ENCODE data around the gene SH2D3C.
"Not testable (repeated sequence)": the region's sequence is repeated elsewhere in the genome, so short reads cannot be mapped to it uniquely, and the experiment has no call there.

The SH2D3C gene

DNA sequence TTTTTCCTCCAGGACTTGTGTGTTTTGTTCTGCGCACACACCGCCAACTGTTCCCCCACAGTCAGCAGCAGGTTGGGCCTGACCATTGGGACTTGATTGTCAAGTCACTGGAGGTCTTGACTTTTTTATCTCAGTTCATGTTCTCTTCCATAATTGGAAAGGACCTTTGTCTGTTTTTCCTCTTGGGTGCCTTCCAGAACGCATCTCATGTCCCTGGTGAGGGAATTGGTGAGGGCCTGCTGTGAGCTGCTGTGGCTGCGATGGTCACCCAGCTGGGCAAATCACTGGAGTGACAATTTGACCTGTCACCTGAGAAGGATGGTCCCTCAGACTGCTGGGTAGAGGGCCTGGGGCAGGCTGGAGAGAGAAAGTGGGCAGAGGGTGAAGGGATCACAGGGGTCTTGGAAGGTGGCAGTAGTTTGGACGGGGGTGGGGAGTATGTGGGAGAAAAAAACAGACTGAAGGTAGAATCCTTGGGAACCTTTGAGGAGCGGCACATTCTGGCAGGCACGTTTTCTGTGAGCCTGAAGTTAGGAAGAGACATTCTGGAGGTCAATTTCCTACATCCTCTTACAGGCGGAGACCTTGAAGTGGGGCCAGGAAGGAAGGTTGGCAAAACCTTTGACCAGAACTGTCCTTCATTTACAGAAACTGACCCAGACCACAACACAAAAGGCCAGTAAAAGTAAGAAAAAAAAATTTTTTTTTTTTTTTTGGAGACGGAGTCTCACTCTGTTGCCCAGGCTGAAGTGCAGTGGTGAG, 11.8 kb upstream of the SH2D3C start:
- Histone ChIP-seq H3K4me3 (ENCODE audit: low read length) (no peak overlapping the region), H3K4me1 (ENCODE audit: control insufficient read depth, low read depth, low read length) (peaks cover 5% of the 10 kb centered on the region), H3K36me3 (ENCODE audit: control insufficient read depth, low read depth, low read length) (peaks cover 53% of the 10 kb centered on the region), H3K27me3 (ENCODE audit: control insufficient read depth, insufficient read depth, low read length) (no peaks in the 10 kb centered on the region), H3K9ac (ENCODE audit: low read length) (no peak overlapping the region), H3K9me3 (ENCODE audit: control insufficient read depth, low read depth, low read length) (no peaks in the 10 kb centered on the region), H3K27ac (ENCODE audit: low read length) (no peak overlapping the region)

DNA sequence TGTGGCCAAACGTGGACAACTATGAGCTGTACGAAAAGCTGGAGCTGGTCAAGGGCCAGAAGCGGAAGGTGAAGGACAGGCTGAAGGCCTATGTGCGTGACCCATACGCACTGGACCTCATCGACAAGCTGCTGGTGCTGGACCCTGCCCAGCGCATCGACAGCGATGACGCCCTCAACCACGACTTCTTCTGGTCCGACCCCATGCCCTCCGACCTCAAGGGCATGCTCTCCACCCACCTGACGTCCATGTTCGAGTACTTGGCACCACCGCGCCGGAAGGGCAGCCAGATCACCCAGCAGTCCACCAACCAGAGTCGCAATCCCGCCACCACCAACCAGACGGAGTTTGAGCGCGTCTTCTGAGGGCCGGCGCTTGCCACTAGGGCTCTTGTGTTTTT, 10.7 kb upstream of the SH2D3C start:
- no peak overlapping the region for H3K27ac ChIP-seq (ENCODE audit: low read length)
- H3K36me3 ChIP-seq (ENCODE audit: control insufficient read depth, low read depth, low read length) = peaks cover 53% of the 10 kb centered on the region
- H3K9ac ChIP-seq (ENCODE audit: low read length) = no peak overlapping the region
- H3K9me3 ChIP-seq (ENCODE audit: control insufficient read depth, low read depth, low read length) = no peaks in the 10 kb centered on the region
- no peak overlapping the region for H3K4me3 ChIP-seq (ENCODE audit: low read length)
- no peaks in the 10 kb centered on the region for H3K27me3 ChIP-seq (ENCODE audit: control insufficient read depth, insufficient read depth, low read length)
- peaks cover 5% of the 10 kb centered on the region for H3K4me1 ChIP-seq (ENCODE audit: control insufficient read depth, low read depth, low read length)

GRCh38 chr9:127788337-127789011, 10.0 kb upstream of the SH2D3C start:
- H3K36me3 ChIP-seq (ENCODE audit: control insufficient read depth, low read depth, low read length) = peaks cover 53% of the 10 kb centered on the region
- H3K9me3 ChIP-seq (ENCODE audit: control insufficient read depth, low read depth, low read length) = no peaks in the 10 kb centered on the region
- peaks cover 5% of the 10 kb centered on the region for H3K4me1 ChIP-seq (ENCODE audit: control insufficient read depth, low read depth, low read length)
- H3K27me3 ChIP-seq (ENCODE audit: control insufficient read depth, insufficient read depth, low read length) = no peaks in the 10 kb centered on the region
- no peak overlapping the region for H3K9ac ChIP-seq (ENCODE audit: low read length)
- no peak overlapping the region for H3K4me3 ChIP-seq (ENCODE audit: low read length)
- H3K27ac ChIP-seq (ENCODE audit: low read length) = no peak overlapping the region

DNA sequence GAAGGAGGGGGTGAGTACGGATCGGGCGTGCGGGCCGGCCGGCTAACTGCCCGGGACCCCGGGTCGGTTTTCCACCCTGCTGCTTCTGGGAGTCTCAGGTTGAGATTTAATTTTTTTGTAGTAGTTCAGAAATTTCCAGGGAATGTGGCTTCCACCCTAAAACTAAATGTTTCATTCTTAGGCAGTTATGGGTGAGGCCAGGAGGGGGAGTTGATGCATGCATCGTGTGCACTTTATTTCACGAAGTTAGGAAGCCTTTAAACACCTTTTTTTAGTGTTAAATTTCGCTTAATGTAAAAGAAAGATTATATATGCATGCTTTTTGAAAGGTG, 8.3 kb upstream of the SH2D3C start:
- Histone ChIP-seq H3K4me3 (ENCODE audit: low read length) (peak overlapping the region; percentile 94), H3K36me3 (ENCODE audit: control insufficient read depth, low read depth, low read length) (peaks cover 42% of the 10 kb centered on the region), H3K9me3 (ENCODE audit: control insufficient read depth, low read depth, low read length) (no peaks in the 10 kb centered on the region), H3K27ac (ENCODE audit: low read length) (no peak overlapping the region), H3K4me1 (ENCODE audit: control insufficient read depth, low read depth, low read length) (peaks cover 5% of the 10 kb centered on the region), H3K9ac (ENCODE audit: low read length) (peak overlapping the region; percentile 87), H3K27me3 (ENCODE audit: control insufficient read depth, insufficient read depth, low read length) (no peaks in the 10 kb centered on the region)

GRCh38 chr9:127785933-127786772, 7.7 kb upstream of the SH2D3C start, which contains the start of gene CDK9:
Gene CDK9, plus strand, starts transcription at chr9:127786034. Its CDS starts 115 bp downstream, at chr9:127786149.
- no peak within 1 kb of the TSS for H3K27ac ChIP-seq (ENCODE audit: low read length)
- peaks cover 5% of the 10 kb centered on the region for H3K4me1 ChIP-seq (ENCODE audit: control insufficient read depth, low read depth, low read length)
- no peaks in the 10 kb centered on the region for H3K9me3 ChIP-seq (ENCODE audit: control insufficient read depth, low read depth, low read length)
- peak within 1 kb of the TSS; percentile 94 for H3K4me3 ChIP-seq (ENCODE audit: low read length)
- peak within 1 kb of the TSS; percentile 87 for H3K9ac ChIP-seq (ENCODE audit: low read length)
- H3K27me3 ChIP-seq (ENCODE audit: control insufficient read depth, insufficient read depth, low read length) = no peaks in the 10 kb centered on the region
- peaks cover 42% of the 10 kb centered on the region for H3K36me3 ChIP-seq (ENCODE audit: control insufficient read depth, low read depth, low read length)

- peaks cover 5% of the 10 kb centered on the region for H3K4me1 ChIP-seq (ENCODE audit: control insufficient read depth, low read depth, low read length)
Observed at GRCh38 chr9:127785023-127785932, 6.8 kb upstream of the SH2D3C start.

DNA sequence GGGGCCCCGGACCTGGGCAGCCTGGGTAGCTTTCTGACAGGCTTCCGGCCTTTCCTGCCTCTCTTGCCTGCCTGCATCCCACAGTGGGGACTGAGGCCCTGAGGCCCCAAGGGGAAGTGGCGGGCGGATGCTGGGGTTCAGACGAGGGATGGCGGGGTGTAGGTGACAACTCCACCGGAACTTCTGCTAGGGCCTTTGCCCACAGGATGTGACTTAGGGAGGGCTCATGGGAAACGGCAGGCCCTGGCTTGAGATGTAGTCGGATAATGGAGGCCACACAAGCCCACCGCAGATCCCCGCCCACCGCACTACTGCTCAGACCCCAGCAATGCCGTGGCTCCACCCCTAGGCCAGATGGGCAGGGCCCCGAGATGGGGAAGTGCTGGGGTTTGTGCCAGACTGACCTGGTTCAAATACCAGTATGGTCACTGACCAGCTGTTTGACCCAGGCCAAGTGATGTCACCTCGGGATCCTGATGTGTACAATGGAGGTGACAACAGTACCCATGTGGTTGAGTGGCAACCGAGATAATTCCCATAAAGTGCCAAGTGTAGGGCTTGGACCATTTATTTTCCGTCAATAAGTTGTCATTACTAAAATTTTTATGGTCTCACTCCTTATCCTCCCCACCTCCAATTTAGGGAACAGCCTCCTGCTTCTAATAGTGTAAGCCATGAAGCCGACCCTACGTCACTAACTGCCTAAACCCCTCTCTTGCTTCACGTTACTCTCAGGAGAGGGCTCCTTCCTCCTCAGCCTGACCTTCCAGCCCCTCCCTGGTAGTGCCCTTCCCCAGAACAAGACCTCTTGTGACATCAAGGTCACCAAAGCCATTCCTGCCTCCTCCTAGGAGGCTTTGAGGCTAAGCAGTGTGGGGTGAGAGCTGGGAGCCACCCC, 4.9 kb upstream of the SH2D3C start:
- H3K27ac ChIP-seq (ENCODE audit: low read length) = no peak overlapping the region
- H3K36me3 ChIP-seq (ENCODE audit: control insufficient read depth, low read depth, low read length) = peaks cover 14% of the 10 kb centered on the region
- no peak overlapping the region for H3K9ac ChIP-seq (ENCODE audit: low read length)
- H3K4me1 ChIP-seq (ENCODE audit: control insufficient read depth, low read depth, low read length) = peaks cover 5% of the 10 kb centered on the region
- H3K9me3 ChIP-seq (ENCODE audit: control insufficient read depth, low read depth, low read length) = no peaks in the 10 kb centered on the region
- no peak overlapping the region for H3K4me3 ChIP-seq (ENCODE audit: low read length)
- no peaks in the 10 kb centered on the region for H3K27me3 ChIP-seq (ENCODE audit: control insufficient read depth, insufficient read depth, low read length)

More at GRCh38 chr9:127785023-127785932, 6.8 kb upstream of the SH2D3C start:
- Histone ChIP-seq H3K27ac (ENCODE audit: low read length) (no peak overlapping the region), H3K4me3 (ENCODE audit: low read length) (peak overlapping the region; percentile 44), H3K36me3 (ENCODE audit: control insufficient read depth, low read depth, low read length) (peaks cover 34% of the 10 kb centered on the region), H3K9me3 (ENCODE audit: control insufficient read depth, low read depth, low read length) (no peaks in the 10 kb centered on the region), H3K9ac (ENCODE audit: low read length) (no peak overlapping the region), H3K27me3 (ENCODE audit: control insufficient read depth, insufficient read depth, low read length) (no peaks in the 10 kb centered on the region)

DNA sequence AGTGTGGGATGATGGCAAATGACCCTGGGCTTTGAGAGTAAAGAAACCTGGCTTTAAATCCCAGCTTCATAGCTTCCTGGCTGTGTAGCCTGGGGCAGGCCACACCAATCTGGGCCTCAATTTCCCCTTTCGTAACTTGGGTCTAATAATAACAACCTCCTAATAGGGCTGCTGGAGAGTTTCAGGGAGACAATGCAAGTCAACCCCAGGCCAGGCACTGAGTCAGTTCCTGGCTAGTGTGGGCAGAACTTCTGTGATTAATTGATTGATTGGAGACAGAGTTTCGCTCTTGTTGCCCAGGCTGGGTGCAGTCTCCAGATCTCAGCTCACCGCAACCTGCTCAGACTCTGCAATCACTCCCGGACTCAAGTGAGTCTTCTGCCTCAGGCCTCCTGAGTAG, 3.3 kb upstream of the SH2D3C start:
- Histone ChIP-seq H3K9me3 (ENCODE audit: control insufficient read depth, low read depth, low read length) (no peaks in the 10 kb centered on the region), H3K9ac (ENCODE audit: low read length) (no peak overlapping the region), H3K27ac (ENCODE audit: low read length) (no peak overlapping the region), H3K27me3 (ENCODE audit: control insufficient read depth, insufficient read depth, low read length) (no peaks in the 10 kb centered on the region), H3K4me3 (ENCODE audit: low read length) (no peak overlapping the region), H3K4me1 (ENCODE audit: control insufficient read depth, low read depth, low read length) (no peaks in the 10 kb centered on the region), H3K36me3 (ENCODE audit: control insufficient read depth, low read depth, low read length) (no peaks in the 10 kb centered on the region)

DNA sequence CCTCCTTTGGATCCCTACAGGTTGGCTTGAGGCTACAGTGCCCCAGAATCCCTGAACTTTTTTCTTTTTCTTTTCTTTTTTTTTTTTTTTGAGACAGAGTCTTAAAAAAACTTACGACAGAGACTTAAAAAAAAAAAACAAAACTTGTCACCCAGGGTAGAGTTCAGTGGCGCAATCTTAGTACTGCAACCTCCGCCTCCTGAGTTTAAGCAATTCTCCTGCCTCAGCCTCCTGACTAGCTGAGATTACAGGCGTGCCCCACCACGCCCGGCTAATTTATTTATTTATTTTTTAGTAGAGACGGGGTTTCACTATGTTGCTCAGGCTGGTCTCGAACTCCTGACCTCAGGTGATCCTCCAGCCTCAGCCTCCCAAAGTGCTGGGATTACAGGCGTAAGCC, 2.4 kb upstream of the SH2D3C start:
- H3K4me3 ChIP-seq (ENCODE audit: low read length); H3K9ac ChIP-seq (ENCODE audit: low read length); H3K4me1 ChIP-seq (ENCODE audit: control insufficient read depth, low read depth, low read length); H3K27me3 ChIP-seq (ENCODE audit: control insufficient read depth, insufficient read depth, low read length); H3K27ac ChIP-seq (ENCODE audit: low read length); H3K36me3 ChIP-seq (ENCODE audit: control insufficient read depth, low read depth, low read length); H3K9me3 ChIP-seq (ENCODE audit: control insufficient read depth, low read depth, low read length): not testable (repeated sequence)

GRCh38 chr9:127780126-127780885, 1.8 kb upstream of the SH2D3C start:
- no peak overlapping the region for H3K9ac ChIP-seq (ENCODE audit: low read length)
- H3K9me3 ChIP-seq (ENCODE audit: control insufficient read depth, low read depth, low read length) = no peaks in the 10 kb centered on the region
- H3K36me3 ChIP-seq (ENCODE audit: control insufficient read depth, low read depth, low read length) = no peaks in the 10 kb centered on the region
- no peak overlapping the region for H3K27ac ChIP-seq (ENCODE audit: low read length)
- H3K4me3 ChIP-seq (ENCODE audit: low read length) = no peak overlapping the region
- H3K4me1 ChIP-seq (ENCODE audit: control insufficient read depth, low read depth, low read length) = no peaks in the 10 kb centered on the region
- no peaks in the 10 kb centered on the region for H3K27me3 ChIP-seq (ENCODE audit: control insufficient read depth, insufficient read depth, low read length)
